Prostate gland (tissue), 2 donors: Measurements from ENCODE around the gene PHIP. TPM values are rescaled to one million over a fixed set of nuclear protein-coding genes. Genes with fewer than 3 reads are reported as not detected.

Experiments
- DNase-seq: peaks from one replicate; pipeline ENCODE4 v3.0.0-alpha.2; 2019; ENCODE audit warnings: low spot score
- H3K27ac ChIP-seq, 2 donors: fragments of 200-600 bp; sonication (generic); 2 replicates each; pipeline ENCODE4 v1.5.1; 2017 to 2019
- H3K27me3 ChIP-seq: fragments of 200-600 bp; sonication (generic); replicated peaks from 2 replicates; pipeline ENCODE4 v1.5.1; 2019; ENCODE audit not compliant: insufficient read depth
- H3K36me3 ChIP-seq, 2 donors: fragments of 200-600 bp; sonication (generic); 1 replicate in 1 of 2; 2 replicates in 1 of 2; pipeline versions ENCODE4 v1.5.1 to v1.8.1; 2017 to 2019
- H3K4me1 ChIP-seq: fragments of 200-600 bp; sonication (generic); replicated peaks from 2 replicates; pipeline ENCODE4 v1.5.1; 2019
- H3K4me3 ChIP-seq, 2 donors: fragments of 200-600 bp; sonication (generic); 2 replicates each; pipeline ENCODE4 v1.5.1; 2017 to 2019
- H3K9me3 ChIP-seq: fragments of 200-600 bp; sonication (generic); 2 replicates; pipeline ENCODE4 v1.5.1; 2017
- CTCF ChIP-seq, 4 experiments: fragments of 200-600 bp in 2 of 4; fragments of 450-650 bp in 2 of 4; sonication (generic) in 2 of 4; IDR thresholded peaks; 1 replicate in 3 of 4; 2 replicates in 1 of 4; pipeline ENCODE4 v1.5.1; 2016 to 2019; ENCODE audit warnings: antibody characterized with exemption in 4 of 4, mild to moderate bottlenecking in 2 of 4, moderate library complexity in 2 of 4
- POLR2A ChIP-seq: fragments of 450-650 bp; IDR thresholded peaks from one replicate; pipeline ENCODE4 v1.6.1; 2016; ENCODE audit warnings: antibody characterized with exemption, mild to moderate bottlenecking
- POLR2AphosphoS5 ChIP-seq: sonication (generic); formaldehyde crosslinking; IDR thresholded peaks from one replicate; pipeline ENCODE4 v1.6.1; 2017; ENCODE audit warnings: antibody characterized with exemption
- WGBS: methylation state at CpG from one replicate; pipeline ENCODE4 v1.1.5; 2018; 5-methylcytosine and 5-hydroxymethylcytosine counted together
- intact Hi-C: fragments of 100-400 bp; cut with DNase I; formaldehyde crosslinking; loops from one replicate; pipeline ENCODE4 v1.14.2; 2022
- total RNA-seq, 2 donors: library from RNA; depleted of rRNA; stranded (reverse); fragments of >200 nt; gene quantifications; one replicate each; pipeline ENCODE4 v1.1.0, GENCODE V29; 2016

The PHIP gene
- total RNA-seq, 2 donors from 2014 or later = 29.6 to 31.8 TPM

- Histone ChIP-seq H3K36me3 (no peaks in the 10 kb centered on the region), H3K27ac (no peak overlapping the region), H3K27me3 (no peaks in the 10 kb centered on the region), H3K4me3 (no peak overlapping the region), H3K4me1 (no peaks in the 10 kb centered on the region), H3K9me3 (no peaks in the 10 kb centered on the region)
- intact Hi-C loops = loop anchor here (2.0 to 5.0 kb wide), 2 partner anchors 153 to 457 kb away; partner anchors contain the start of genes HMGN3 and LCA5
- 36% methylated on average over 2 of the region's 2 CpGs for WGBS
- DNase-seq = no peak
- no peak for TF ChIP-seq POLR2A
These were observed 1.5 kb upstream of the PHIP start for GRCh38 chr6:79079561-79080041.

- H3K36me3 ChIP-seq = no peaks in the 10 kb centered on the region
- no peaks in the 10 kb centered on the region for H3K9me3 ChIP-seq
- TF ChIP-seq POLR2AphosphoS5 (no peak), CTCF (IDR thresholded peaks at IDR 0.05) (no peak), POLR2A (no peak)
- H3K4me1 ChIP-seq = no peaks in the 10 kb centered on the region
- H3K4me3 ChIP-seq = peak overlapping the region; percentile 86 to 90
- no peaks in the 10 kb centered on the region for H3K27me3 ChIP-seq
- peak overlapping the region; percentile 99 for H3K27ac ChIP-seq
- no peak for DNase-seq
- WGBS = 0% methylated on average over 8 of the region's 49 CpGs
- intact Hi-C loops = loop anchor here (2.0 to 5.0 kb wide), 2 partner anchors 155 to 459 kb away; partner anchors contain the start of genes HMGN3 and LCA5
These were observed 359 bp downstream of the PHIP start for GRCh38 chr6:79077715-79078074.

- H3K4me3 ChIP-seq = peak overlapping the region; percentile 86 to 90
- WGBS = under 1% methylated on average over 56 of the region's 79 CpGs
- peak in 1 of 4 experiments; percentile 12 for TF ChIP-seq CTCF (IDR thresholded peaks at IDR 0.05)
- peak; percentile 62 for TF ChIP-seq POLR2A
- peak; percentile 30 for TF ChIP-seq POLR2AphosphoS5
- H3K9me3 ChIP-seq = no peaks in the 10 kb centered on the region
- no peaks in the 10 kb centered on the region for H3K4me1 ChIP-seq
- intact Hi-C loops = loop anchor here (5.0 kb wide), 1 partner anchor 155 kb away; the partner anchor contains the start of gene HMGN3
- peak; percentile 89 for DNase-seq
- H3K27ac ChIP-seq = peak overlapping the region; percentile 97 to 99
- H3K27me3 ChIP-seq = no peaks in the 10 kb centered on the region
- no peaks in the 10 kb centered on the region for H3K36me3 ChIP-seq
These were observed 1.0 kb downstream of the PHIP start for GRCh38 chr6:79076782-79077641.

GRCh38 chr6:79076160-79076559 is 1.9 kb downstream of the PHIP start:
- no peaks in the 10 kb centered on the region for H3K27me3 ChIP-seq
- H3K27ac ChIP-seq = peak overlapping the region; percentile 97 to 99
- intact Hi-C loops = loop anchor here (5.0 kb wide), 1 partner anchor 156 kb away; the partner anchor contains the start of gene HMGN3
- peak overlapping the region; percentile 86 to 90 for H3K4me3 ChIP-seq
- DNase-seq = no peak
- 3% methylated on average over 5 of the region's 5 CpGs for WGBS
- no peaks in the 10 kb centered on the region for H3K9me3 ChIP-seq
- H3K4me1 ChIP-seq = no peaks in the 10 kb centered on the region
- no peaks in the 10 kb centered on the region for H3K36me3 ChIP-seq
- no peak for TF ChIP-seq POLR2A
- no peak for TF ChIP-seq CTCF (IDR thresholded peaks at IDR 0.05)
- TF ChIP-seq POLR2AphosphoS5 = no peak

GRCh38 chr6:79073888-79074287 is 4.2 kb downstream of the PHIP start:
- no peaks in the 10 kb centered on the region for H3K9me3 ChIP-seq
- no peaks in the 10 kb centered on the region for H3K27me3 ChIP-seq
- H3K4me1 ChIP-seq = peaks cover 4% of the 10 kb centered on the region
- no peak overlapping the region for H3K27ac ChIP-seq
- TF ChIP-seq CTCF (IDR thresholded peaks at IDR 0.05) (no peak), POLR2AphosphoS5 (no peak), POLR2A (no peak)
- 82% methylated on average over 1 of the region's 1 CpG for WGBS
- intact Hi-C loops = no loop called here
- H3K36me3 ChIP-seq = no peaks in the 10 kb centered on the region
- H3K4me3 ChIP-seq = no peak overlapping the region
- no peak for DNase-seq
